ENCODE measurements around the gene TNP2.
"Not testable (repeated sequence)": the region's sequence is repeated elsewhere in the genome, so short reads cannot be mapped to it uniquely, and the experiment has no call there.

Gene TNP2

GRCh38 chr16:11302977-11303376, 33.9 kb upstream of the TNP2 start:
- Mint-ChIP-seq H3K4me3 (no peak overlapping the region), H3K36me3 (ENCODE audit: low read depth) (no peaks in the 10 kb centered on the region), H3K9me3 (no peaks in the 10 kb centered on the region), H3K27me3 (ENCODE audit: low read depth, poor library complexity) (peaks cover 21% of the 10 kb centered on the region), H3K27ac (no peak overlapping the region), H3K4me1 (peaks cover 9% of the 10 kb centered on the region)
- TF ChIP-seq CTCF (IDR thresholded peaks at IDR 0.05): no peak
- no peak for DNase-seq

- no peak overlapping the region for H3K4me3 Mint-ChIP-seq
- H3K9me3 Mint-ChIP-seq: no peaks in the 10 kb centered on the region
- H3K36me3 Mint-ChIP-seq (ENCODE audit: low read depth): no peaks in the 10 kb centered on the region
- peaks cover 26% of the 10 kb centered on the region for H3K27me3 Mint-ChIP-seq (ENCODE audit: low read depth, poor library complexity)
- no peak overlapping the region for H3K27ac Mint-ChIP-seq
- peaks cover 19% of the 10 kb centered on the region for H3K4me1 Mint-ChIP-seq
- no peak for DNase-seq
- TF ChIP-seq CTCF (IDR thresholded peaks at IDR 0.05): no peak
Observed at GRCh38 chr16:11301645-11302501, 32.7 kb upstream of the TNP2 start.

- TF ChIP-seq CTCF (IDR thresholded peaks at IDR 0.05): no peak
- H3K9me3 Mint-ChIP-seq: no peaks in the 10 kb centered on the region
- H3K4me1 Mint-ChIP-seq: peaks cover 27% of the 10 kb centered on the region
- no peak overlapping the region for H3K27ac Mint-ChIP-seq
- no peak for DNase-seq
- H3K36me3 Mint-ChIP-seq (ENCODE audit: low read depth): no peaks in the 10 kb centered on the region
- H3K4me3 Mint-ChIP-seq: no peak overlapping the region
- H3K27me3 Mint-ChIP-seq (ENCODE audit: low read depth, poor library complexity): peaks cover 26% of the 10 kb centered on the region
Observed at GRCh38 chr16:11300560-11300892, 31.4 kb upstream of the TNP2 start.

- DNase-seq: no peak
- Mint-ChIP-seq H3K9me3 (no peaks in the 10 kb centered on the region), H3K36me3 (ENCODE audit: low read depth) (no peaks in the 10 kb centered on the region), H3K4me1 (peaks cover 27% of the 10 kb centered on the region), H3K27me3 (ENCODE audit: low read depth, poor library complexity) (peaks cover 26% of the 10 kb centered on the region), H3K27ac (no peak overlapping the region), H3K4me3 (no peak overlapping the region)
- TF ChIP-seq CTCF (IDR thresholded peaks at IDR 0.05): no peak
Observed at GRCh38 chr16:11299865-11300559, 30.9 kb upstream of the TNP2 start.

GRCh38 chr16:11298950-11299547, 29.9 kb upstream of the TNP2 start:
- H3K9me3 Mint-ChIP-seq; H3K36me3 Mint-ChIP-seq (ENCODE audit: low read depth); H3K4me3 Mint-ChIP-seq; H3K27ac Mint-ChIP-seq; DNase-seq: not testable (repeated sequence)
- Mint-ChIP-seq H3K4me1 (peaks cover 27% of the 10 kb centered on the region), H3K27me3 (ENCODE audit: low read depth, poor library complexity) (peaks cover 22% of the 10 kb centered on the region)

GRCh38 chr16:11298143-11298900, 29.2 kb upstream of the TNP2 start:
- peaks cover 27% of the 10 kb centered on the region for H3K4me1 Mint-ChIP-seq
- H3K9me3 Mint-ChIP-seq: no peaks in the 10 kb centered on the region
- no peak for DNase-seq
- no peaks in the 10 kb centered on the region for H3K36me3 Mint-ChIP-seq (ENCODE audit: low read depth)
- H3K27ac Mint-ChIP-seq: no peak overlapping the region
- no peak overlapping the region for H3K4me3 Mint-ChIP-seq
- no peak for TF ChIP-seq CTCF (IDR thresholded peaks at IDR 0.05)
- H3K27me3 Mint-ChIP-seq (ENCODE audit: low read depth, poor library complexity): peaks cover 17% of the 10 kb centered on the region

Measured in nephron progenitor cell (in vitro differentiated cells).